Tibial nerve (tissue), 3 donors: Measurements from ENCODE around the gene MAG.

Experiments used
- CTCF ChIP-seq, 5 experiments: fragments of 200-600 bp in 3 of 5; fragments of 450-650 bp in 2 of 5; sonication (generic) in 3 of 5; IDR thresholded peaks; one replicate each; pipeline ENCODE4 v1.5.1; 2016 to 2019; ENCODE audit warnings: antibody characterized with exemption in 5 of 5, mild to moderate bottlenecking in 3 of 5, moderate library complexity in 2 of 5
- POLR2A ChIP-seq, 2 donors: fragments of 450-650 bp; IDR thresholded peaks; one replicate each; pipeline ENCODE4 v1.6.1; 2017; ENCODE audit warnings: antibody characterized with exemption in 2 of 2, mild to moderate bottlenecking in 2 of 2, moderate library complexity in 2 of 2

GRCh38 chr19:35351411-35352176 is 59.6 kb downstream of the MAG start:
- TF ChIP-seq CTCF (IDR thresholded peaks at IDR 0.05) (no peak), POLR2A (IDR thresholded peaks at IDR 0.05) (no peak)
